ENCODE measurements around the gene ARHGAP6. TPM values are rescaled to one million over a fixed set of nuclear protein-coding genes. Genes with fewer than 3 reads are reported as not detected.
A peak's percentile ranks its signal among the peaks of the same experiment; 100 is the strongest.

The ARHGAP6 gene
- total and polyA plus RNA-seq, 9 of the 15 experiments (the other 6 are each of a cell fraction or from before 2014, with no cell fraction given), result 12.5 to 63.6 (median 41.8) TPM

DNA sequence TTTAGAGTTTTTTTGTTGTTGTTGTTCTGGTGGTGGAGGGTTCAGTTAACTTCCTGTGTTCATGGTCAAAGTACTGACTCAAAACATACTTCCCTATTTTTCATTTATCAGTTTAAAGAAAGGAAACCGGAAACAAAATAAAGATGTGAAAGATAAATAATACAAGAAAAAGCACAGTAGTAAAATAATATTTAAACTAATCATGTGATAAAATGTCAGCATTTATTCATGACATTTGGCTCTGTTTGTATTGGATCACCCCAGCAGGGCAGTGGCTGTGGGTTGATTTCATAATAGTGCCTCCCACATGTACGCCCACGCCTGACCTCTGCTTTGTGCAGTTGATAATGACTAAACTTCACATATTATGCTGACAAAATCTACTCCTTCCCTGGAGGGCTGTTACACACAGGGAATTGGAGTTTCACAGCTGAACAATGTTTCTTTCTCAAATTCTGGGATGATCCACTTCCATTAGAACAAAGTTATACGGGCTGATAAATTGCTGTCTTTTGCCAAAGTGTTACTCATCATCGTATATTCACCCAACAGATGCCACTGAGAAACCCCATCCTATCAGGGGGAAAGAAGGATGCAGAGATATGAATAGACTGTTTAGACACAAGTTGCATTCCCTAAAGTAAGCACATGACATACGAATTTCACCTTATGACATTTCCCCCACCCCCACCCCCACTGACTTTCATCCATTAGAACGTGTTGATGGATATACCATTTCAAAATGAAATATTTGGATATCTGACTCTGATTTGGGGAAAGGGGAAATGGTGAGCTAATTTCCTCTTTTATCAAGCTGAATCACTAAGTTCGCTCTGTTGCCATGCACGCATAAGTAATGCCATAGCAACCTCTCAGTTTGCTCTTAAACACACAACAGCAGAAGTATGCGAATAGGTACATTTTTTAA is 324.2 kb downstream of the ARHGAP6 start (continued):
- TF ChIP-seq, protein P1, sequence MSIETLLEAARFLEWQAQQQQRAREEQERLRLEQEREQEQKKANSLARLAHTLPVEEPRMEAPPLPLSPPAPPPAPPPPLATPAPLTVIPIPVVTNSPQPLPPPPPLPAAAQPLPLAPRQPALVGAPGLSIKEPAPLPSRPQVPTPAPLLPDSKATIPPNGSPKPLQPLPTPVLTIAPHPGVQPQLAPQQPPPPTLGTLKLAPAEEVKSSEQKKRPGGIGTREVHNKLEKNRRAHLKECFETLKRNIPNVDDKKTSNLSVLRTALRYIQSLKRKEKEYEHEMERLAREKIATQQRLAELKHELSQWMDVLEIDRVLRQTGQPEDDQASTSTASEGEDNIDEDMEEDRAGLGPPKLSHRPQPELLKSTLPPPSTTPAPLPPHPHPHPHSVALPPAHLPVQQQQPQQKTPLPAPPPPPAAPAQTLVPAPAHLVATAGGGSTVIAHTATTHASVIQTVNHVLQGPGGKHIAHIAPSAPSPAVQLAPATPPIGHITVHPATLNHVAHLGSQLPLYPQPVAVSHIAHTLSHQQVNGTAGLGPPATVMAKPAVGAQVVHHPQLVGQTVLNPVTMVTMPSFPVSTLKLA (conservative IDR thresholded peaks at IDR 0.05), result peak; percentile 45 to 59; a peak in 3 of 4 replicates
- TF ChIP-seq ZNF589 (CRISPR knock-in tag; IDR thresholded peaks at IDR 0.05; ENCODE audit: low read depth) (peak; percentile 83; the same call in 1 of the 2 replicates), RBM17 (IDR thresholded peaks at IDR 0.05; ENCODE audit: borderline replicate concordance, low read depth, low read length) (no peak), MXI1 (IDR thresholded peaks at IDR 0.05; ENCODE audit: low read depth, low read length) (peak; percentile 76), ATF7 (IDR thresholded peaks at IDR 0.05) (peak; percentile 48), ZNF354B (CRISPR knock-in tag; IDR thresholded peaks at IDR 0.05) (no peak), PTTG1 (tag; IDR thresholded peaks at IDR 0.05; ENCODE audit: low read depth) (no peak), ZNF24 (IDR thresholded peaks at IDR 0.05) (0 out of 2 replicates have a peak, but pooled peaks have one; percentile 21), NR3C1 (CRISPR knock-in tag; IDR thresholded peaks at IDR 0.05) (no peak), ZNF143 (CRISPR knock-in tag; IDR thresholded peaks at IDR 0.05) (no peak), ZNF140 (CRISPR knock-in tag; IDR thresholded peaks at IDR 0.05) (no peak), IFI16 (CRISPR knock-in tag; IDR thresholded peaks at IDR 0.05) (no peak), ZEB2 (IDR thresholded peaks at IDR 0.05) (peak; percentile 9; the same call in 1 of the 2 replicates), MAFG (tag; conservative IDR thresholded peaks at IDR 0.05) (no peak), SAFB2 (IDR thresholded peaks at IDR 0.05; ENCODE audit: borderline replicate concordance, low read depth, low read length, severe bottlenecking) (no peak), MEIS2 (IDR thresholded peaks at IDR 0.05; ENCODE audit: partially characterized antibody) (peak; percentile 79), ZNF583 (CRISPR knock-in tag; IDR thresholded peaks at IDR 0.05) (no peak), SOX6 (IDR thresholded peaks at IDR 0.05) (peak; percentile 84)
- TF ChIP-seq, protein P2, sequence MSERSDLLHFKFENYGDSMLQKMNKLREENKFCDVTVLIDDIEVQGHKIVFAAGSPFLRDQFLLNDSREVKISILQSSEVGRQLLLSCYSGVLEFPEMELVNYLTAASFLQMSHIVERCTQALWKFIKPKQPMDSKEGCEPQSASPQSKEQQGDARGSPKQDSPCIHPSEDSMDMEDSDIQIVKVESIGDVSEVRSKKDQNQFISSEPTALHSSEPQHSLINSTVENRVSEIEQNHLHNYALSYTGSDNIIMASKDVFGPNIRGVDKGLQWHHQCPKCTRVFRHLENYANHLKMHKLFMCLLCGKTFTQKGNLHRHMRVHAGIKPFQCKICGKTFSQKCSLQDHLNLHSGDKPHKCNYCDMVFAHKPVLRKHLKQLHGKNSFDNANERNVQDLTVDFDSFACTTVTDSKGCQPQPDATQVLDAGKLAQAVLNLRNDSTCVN (CRISPR knock-in tag; IDR thresholded peaks at IDR 0.05), result no peak
- TF ChIP-seq, protein P3, sequence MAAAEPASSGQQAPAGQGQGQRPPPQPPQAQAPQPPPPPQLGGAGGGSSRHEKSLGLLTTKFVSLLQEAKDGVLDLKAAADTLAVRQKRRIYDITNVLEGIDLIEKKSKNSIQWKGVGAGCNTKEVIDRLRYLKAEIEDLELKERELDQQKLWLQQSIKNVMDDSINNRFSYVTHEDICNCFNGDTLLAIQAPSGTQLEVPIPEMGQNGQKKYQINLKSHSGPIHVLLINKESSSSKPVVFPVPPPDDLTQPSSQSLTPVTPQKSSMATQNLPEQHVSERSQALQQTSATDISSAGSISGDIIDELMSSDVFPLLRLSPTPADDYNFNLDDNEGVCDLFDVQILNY (CRISPR knock-in tag; IDR thresholded peaks at IDR 0.05), result no peak
- TF ChIP-seq, protein P4, sequence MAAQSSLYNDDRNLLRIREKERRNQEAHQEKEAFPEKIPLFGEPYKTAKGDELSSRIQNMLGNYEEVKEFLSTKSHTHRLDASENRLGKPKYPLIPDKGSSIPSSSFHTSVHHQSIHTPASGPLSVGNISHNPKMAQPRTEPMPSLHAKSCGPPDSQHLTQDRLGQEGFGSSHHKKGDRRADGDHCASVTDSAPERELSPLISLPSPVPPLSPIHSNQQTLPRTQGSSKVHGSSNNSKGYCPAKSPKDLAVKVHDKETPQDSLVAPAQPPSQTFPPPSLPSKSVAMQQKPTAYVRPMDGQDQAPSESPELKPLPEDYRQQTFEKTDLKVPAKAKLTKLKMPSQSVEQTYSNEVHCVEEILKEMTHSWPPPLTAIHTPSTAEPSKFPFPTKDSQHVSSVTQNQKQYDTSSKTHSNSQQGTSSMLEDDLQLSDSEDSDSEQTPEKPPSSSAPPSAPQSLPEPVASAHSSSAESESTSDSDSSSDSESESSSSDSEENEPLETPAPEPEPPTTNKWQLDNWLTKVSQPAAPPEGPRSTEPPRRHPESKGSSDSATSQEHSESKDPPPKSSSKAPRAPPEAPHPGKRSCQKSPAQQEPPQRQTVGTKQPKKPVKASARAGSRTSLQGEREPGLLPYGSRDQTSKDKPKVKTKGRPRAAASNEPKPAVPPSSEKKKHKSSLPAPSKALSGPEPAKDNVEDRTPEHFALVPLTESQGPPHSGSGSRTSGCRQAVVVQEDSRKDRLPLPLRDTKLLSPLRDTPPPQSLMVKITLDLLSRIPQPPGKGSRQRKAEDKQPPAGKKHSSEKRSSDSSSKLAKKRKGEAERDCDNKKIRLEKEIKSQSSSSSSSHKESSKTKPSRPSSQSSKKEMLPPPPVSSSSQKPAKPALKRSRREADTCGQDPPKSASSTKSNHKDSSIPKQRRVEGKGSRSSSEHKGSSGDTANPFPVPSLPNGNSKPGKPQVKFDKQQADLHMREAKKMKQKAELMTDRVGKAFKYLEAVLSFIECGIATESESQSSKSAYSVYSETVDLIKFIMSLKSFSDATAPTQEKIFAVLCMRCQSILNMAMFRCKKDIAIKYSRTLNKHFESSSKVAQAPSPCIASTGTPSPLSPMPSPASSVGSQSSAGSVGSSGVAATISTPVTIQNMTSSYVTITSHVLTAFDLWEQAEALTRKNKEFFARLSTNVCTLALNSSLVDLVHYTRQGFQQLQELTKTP (IDR thresholded peaks at IDR 0.05; ENCODE audit: low read depth in 1 of 2, partially characterized antibody in 2 of 2), result peak; percentile 45 to 64
